Endothelial cell of umbilical vein (primary cell): Measurements from ENCODE around the gene RAMP3. TPM values are rescaled to one million over a fixed set of nuclear protein-coding genes. Genes with fewer than 3 reads are reported as not detected.

Experiments used
- BruUV-seq: library from RNA; stranded (reverse); fragments of 400-500 nt; replicated peaks from 2 replicates; lab custom pipeline; 2021; lab: Mats Ljungman, UMichigan
- CTCF ChIA-PET: fragments of 300-600, 350-600 bp; sonication (Branson Sonifier 250); formaldehyde crosslinking; loops from one replicate; lab custom pipeline; 2021; ENCODE audit warnings: antibody characterized with exemption, inconsistent platforms; lab: Charles Lee
- POLR2A ChIA-PET: fragments of 300-600, 350-600 bp; sonication (Branson Sonifier 250); formaldehyde crosslinking; loops from one replicate; lab custom pipeline; 2021; ENCODE audit warnings: antibody characterized with exemption, inconsistent platforms; lab: Charles Lee
- DNase-seq: peaks from one replicate; pipeline ENCODE4 v3.0.0-alpha.2; 2011; ENCODE audit warnings: low read depth, low spot score
- FAIRE-seq: peaks from 2 replicates; lab custom pipeline; 2011; peaks lifted over from hg19 to GRCh38; lab: Jason Lieb, UNC
- H2AFZ ChIP-seq: 2 replicates; pipeline ENCODE4 v1.6.0; 2012; ENCODE audit warnings: low read depth, low read length, control low read depth, inconsistent platforms
- H3K27ac ChIP-seq: 2 replicates; pipeline ENCODE4 v1.5.1; 2011; ENCODE audit warnings: low read depth, mild to moderate bottlenecking, control low read depth, low read length, moderate library complexity; ENCODE audit not compliant: insufficient read depth
- H3K27me3 ChIP-seq, 2 experiments: 2 replicates each; pipeline versions ENCODE4 v1.6.0 to v1.6.1; 2011; ENCODE audit warnings: low read length in 2 of 2, mixed read lengths in 1 of 2; ENCODE audit not compliant: control insufficient read depth in 2 of 2, insufficient read depth in 2 of 2
- H3K36me3 ChIP-seq, 2 experiments: 2 replicates in 1 of 2; 3 replicates in 1 of 2; pipeline ENCODE4 v1.5.1; 2011; ENCODE audit warnings: low read length in 2 of 2, mild to moderate bottlenecking in 1 of 2, moderate library complexity in 1 of 2; ENCODE audit not compliant: control insufficient read depth in 2 of 2, insufficient read depth in 2 of 2; ENCODE audit errors: extremely low read depth in 1 of 2
- H3K4me1 ChIP-seq: 3 replicates; pipeline ENCODE4 v1.5.1; 2011; ENCODE audit warnings: mild to moderate bottlenecking, low read length; ENCODE audit not compliant: control insufficient read depth, insufficient read depth; ENCODE audit errors: extremely low read depth
- H3K4me2 ChIP-seq: 2 replicates; pipeline ENCODE4 v1.6.1; 2011; ENCODE audit warnings: low read length, control low read depth, mixed read lengths; ENCODE audit not compliant: insufficient read depth
- H3K4me3 ChIP-seq, 3 experiments: fragments of 200-600 bp in 1 of 3; sonication (generic), shearing (Covaris generic) in 1 of 3; replicated peaks in 1 of 3; 2 replicates each; pipeline ENCODE4 v1.5.1; 2011 to 2016; ENCODE audit warnings: control low read depth in 3 of 3, low read length in 3 of 3, mild to moderate bottlenecking in 2 of 3, inconsistent platforms in 1 of 3, low read depth in 1 of 3, moderate library complexity in 1 of 3; ENCODE audit not compliant: insufficient read depth in 1 of 3
- H3K79me2 ChIP-seq: 2 replicates; pipeline ENCODE4 v1.6.0; 2012; ENCODE audit warnings: low read length, inconsistent platforms; ENCODE audit not compliant: control insufficient read depth, insufficient read depth
- H3K9ac ChIP-seq: replicated peaks from 2 replicates; pipeline ENCODE3; 2011; ENCODE audit warnings: low read length, control low read depth; ENCODE audit not compliant: insufficient read depth; ENCODE audit errors: extremely low read depth
- H3K9me1 ChIP-seq: replicated peaks from 3 replicates; pipeline ENCODE4 v1.6.0; 2011; ENCODE audit warnings: mild to moderate bottlenecking, low read length; ENCODE audit not compliant: control insufficient read depth, insufficient read depth; ENCODE audit errors: extremely low read depth
- H3K9me3 ChIP-seq: replicated peaks from 2 replicates; pipeline ENCODE4 v1.5.1; 2012; ENCODE audit warnings: low read length, inconsistent platforms; ENCODE audit not compliant: control insufficient read depth, insufficient read depth
- H4K20me1 ChIP-seq: replicated peaks from 2 replicates; pipeline ENCODE3; 2011; ENCODE audit warnings: mild to moderate bottlenecking, low read length; ENCODE audit not compliant: control insufficient read depth, insufficient read depth; ENCODE audit errors: extremely low read depth
- CTCF ChIP-seq, 2 donors: IDR thresholded peaks; 1 replicate in 1 of 2; 2 replicates in 1 of 2; pipeline ENCODE4 v1.5.1; 2011; ENCODE audit warnings: low read length in 2 of 2, mild to moderate bottlenecking in 2 of 2, moderate library complexity in 2 of 2, control low read depth in 1 of 2, inconsistent platforms in 1 of 2, low read depth in 1 of 2; ENCODE audit not compliant: insufficient read depth in 1 of 2; ENCODE audit errors: extremely low read depth in 1 of 2
- EZH2 ChIP-seq: IDR thresholded peaks from 2 replicates; pipeline ENCODE4 v1.6.1; 2012; ENCODE audit warnings: borderline replicate concordance, low read depth, mild to moderate bottlenecking, moderate library complexity, low read length, inconsistent platforms; ENCODE audit not compliant: severe bottlenecking
- FOS ChIP-seq: IDR thresholded peaks from 2 replicates; pipeline ENCODE4 v1.6.1; 2011; ENCODE audit warnings: mild to moderate bottlenecking, low read length, moderate library complexity, borderline replicate concordance; ENCODE audit not compliant: insufficient read depth
- MYC ChIP-seq: IDR thresholded peaks from one replicate; pipeline ENCODE4 v1.6.1; 2011; ENCODE audit warnings: mild to moderate bottlenecking, low read depth, low read length
- POLR2A ChIP-seq: IDR thresholded peaks from 2 replicates; pipeline ENCODE4 v1.6.1; 2012; ENCODE audit warnings: low read depth, mild to moderate bottlenecking, control low read depth, low read length
- dilution Hi-C: fragments of 300-500 bp; cut with MboI; formaldehyde crosslinking; loops from one replicate; pipeline ENCODE4 v1.15.0; 2019; ENCODE audit warnings: low sequenced_read_pairs; ENCODE audit not compliant: extremely low pct_ligation_motif_present
- intact Hi-C: fragments of 100-400 bp; cut with micrococcal nuclease; formaldehyde crosslinking; loops from one replicate; pipeline ENCODE4 v1.10.0; 2022
- polyA plus RNA-seq, 4 experiments: library from polyadenylated mRNA; depleted of rRNA in 3 of 4; stranded (reverse) in 3 of 4; unstranded in 1 of 4; fragments of >200 nt; gene quantifications; 2 replicates each; pipeline versions ENCODE4 v1.2.1 to v1.2.3, GENCODE V29; 2011 to 2012; ENCODE audit warnings: missing spikeins in 1 of 4
- total RNA-seq: library from RNA; stranded (reverse); gene quantifications from 2 replicates; pipeline ENCODE4 v1.2.3, GENCODE V29; 2021
- TF ChIP-seq, protein P1 (sequence below): IDR thresholded peaks from 2 replicates; pipeline ENCODE4 v1.6.1; 2011; ENCODE audit not compliant: insufficient read depth, insufficient read length

Gene RAMP3
- total and polyA plus RNA-seq, 2 donors (not counting 3 experiments of a cell fraction or from before 2014, with no cell fraction given): not detected

GRCh38 chr7:45197461-45197860 is 39.9 kb downstream of the RAMP3 start:
- intact Hi-C loops: no loop called here
- H3K36me3 ChIP-seq: no peaks in the 10 kb centered on the region
- no peak overlapping the region for H3K27ac ChIP-seq

More at GRCh38 chr7:45197461-45197860, 39.9 kb downstream of the RAMP3 start:
- H3K9me3 ChIP-seq: no peaks in the 10 kb centered on the region
- FAIRE-seq (no peak), DNase-seq (no peak)
- no peak overlapping the region for H3K9ac ChIP-seq
- no peak overlapping the region for H3K4me2 ChIP-seq
- ChIA-PET POLR2A (no interaction called here), CTCF (no interaction called here)
- BruUV-seq: no TSS peak
- no peaks in the 10 kb centered on the region for H3K9me1 ChIP-seq
- no peak overlapping the region for H2AFZ ChIP-seq
- dilution Hi-C loops: no loop called here
- TF ChIP-seq EZH2 (no peak), POLR2A (no peak), MYC (no peak), CTCF (IDR thresholded peaks at IDR 0.05; ENCODE audit: extremely low read depth in 1 of 2, insufficient read depth in 1 of 2, low read depth in 1 of 2, low read length in 2 of 2) (no peak), FOS (no peak)
- TF ChIP-seq, protein P1, sequence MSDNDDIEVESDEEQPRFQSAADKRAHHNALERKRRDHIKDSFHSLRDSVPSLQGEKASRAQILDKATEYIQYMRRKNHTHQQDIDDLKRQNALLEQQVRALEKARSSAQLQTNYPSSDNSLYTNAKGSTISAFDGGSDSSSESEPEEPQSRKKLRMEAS: no peak
- no peaks in the 10 kb centered on the region for H3K27me3 ChIP-seq
- H3K4me1 ChIP-seq: no peaks in the 10 kb centered on the region
- H3K79me2 ChIP-seq: no peaks in the 10 kb centered on the region
- no peak overlapping the region for H3K4me3 ChIP-seq
- no peaks in the 10 kb centered on the region for H4K20me1 ChIP-seq
